Dendritic cell treated with granulocyte-macrophage colony-stimulating factor and Interleukin-4, amounts not matched to agents 40 ng/mL and 50 ng/mL, for 4 days (primary cell): ENCODE measurements around the gene LIAS.
A peak's percentile ranks its signal among the peaks of the same experiment; 100 is the strongest.

Experiments
- H3K27ac Mint-ChIP-seq: one replicate; pipeline ENCODE4 v1.8.0; 2022; ENCODE audit warnings: mild to moderate bottlenecking, mixed read lengths
- H3K27me3 Mint-ChIP-seq: one replicate; pipeline ENCODE4 v1.8.0; 2022; ENCODE audit warnings: mild to moderate bottlenecking, mixed read lengths
- H3K36me3 Mint-ChIP-seq: one replicate; pipeline ENCODE4 v1.8.0; 2022; ENCODE audit warnings: low read depth, mixed read lengths
- H3K4me1 Mint-ChIP-seq: one replicate; pipeline ENCODE4 v1.8.0; 2022; ENCODE audit warnings: low read depth, mixed read lengths
- H3K4me3 Mint-ChIP-seq: one replicate; pipeline ENCODE4 v1.8.0; 2022; ENCODE audit warnings: mild to moderate bottlenecking, moderate library complexity, mixed read lengths
- H3K9me3 Mint-ChIP-seq: one replicate; pipeline ENCODE4 v1.8.0; 2022; ENCODE audit warnings: mixed read lengths
- intact Hi-C: fragments of 100-400 bp; cut with micrococcal nuclease; formaldehyde crosslinking; loops from one replicate; pipeline ENCODE4 v1.15.0; 2022

LIAS gene

DNA sequence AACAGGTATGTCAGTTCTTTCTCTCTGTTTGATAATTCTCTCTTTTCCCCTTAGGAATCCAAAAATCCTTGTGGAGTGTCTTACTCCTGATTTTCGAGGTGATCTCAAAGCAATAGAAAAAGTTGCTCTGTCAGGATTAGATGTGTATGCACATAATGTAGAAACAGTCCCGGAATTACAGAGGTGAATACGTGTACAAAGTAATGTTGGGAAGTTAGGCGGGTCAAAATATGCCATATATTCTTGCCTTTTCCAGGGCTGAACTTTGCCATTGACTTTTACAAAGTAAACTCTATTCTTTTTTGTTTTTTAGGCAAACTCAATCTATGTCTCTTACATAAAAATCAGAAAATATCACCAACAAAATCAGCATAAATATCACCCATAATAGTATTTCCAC, 8.6 kb downstream of the LIAS start:
- intact Hi-C loops = no loop called here
- Mint-ChIP-seq H3K4me1 (peaks cover 6% of the 10 kb centered on the region), H3K27ac (no peak overlapping the region)

DNA sequence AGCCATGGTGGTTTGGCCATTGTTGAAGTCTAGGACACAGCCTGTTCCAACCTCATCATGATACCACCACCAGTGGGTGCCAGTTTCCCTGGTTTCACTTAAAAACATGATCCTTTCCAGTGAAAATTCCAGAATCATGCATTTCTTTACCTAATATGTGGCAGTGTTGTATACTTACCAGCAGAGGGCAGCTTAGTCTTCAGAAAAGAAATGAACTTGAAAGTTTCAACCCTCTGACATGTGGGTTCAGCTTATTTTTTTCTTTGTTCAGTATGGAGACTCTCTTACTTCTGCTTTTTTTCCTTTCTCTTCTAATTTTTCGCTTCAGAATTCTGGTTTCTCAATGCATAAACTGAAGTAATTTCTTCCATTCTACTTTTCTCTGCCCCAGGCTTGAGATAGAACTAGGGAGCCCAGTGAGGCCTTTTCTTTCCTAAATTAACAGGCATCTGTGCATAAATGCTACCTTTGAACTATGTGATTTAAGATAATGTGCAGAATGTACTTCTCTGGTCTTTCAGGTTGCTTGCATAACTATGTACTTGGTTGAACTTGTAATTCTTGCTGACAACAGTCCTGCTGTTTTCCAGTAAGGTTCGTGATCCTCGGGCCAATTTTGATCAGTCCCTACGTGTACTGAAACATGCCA, 10.7 kb downstream of the LIAS start:
- no peaks in the 10 kb centered on the region for H3K27me3 Mint-ChIP-seq
- H3K36me3 Mint-ChIP-seq = peaks cover 48% of the 10 kb centered on the region
- H3K4me3 Mint-ChIP-seq = peak overlapping the region; percentile 60
- H3K27ac Mint-ChIP-seq = peak overlapping the region; percentile 87
- peaks cover 6% of the 10 kb centered on the region for H3K4me1 Mint-ChIP-seq
- H3K9me3 Mint-ChIP-seq = no peaks in the 10 kb centered on the region
- intact Hi-C loops = loop anchor here (1.0 to 2.0 kb wide), 2 partner anchors 191 to 507 kb away; no protein-coding TSS in a partner anchor

More for the DNA sequence above, 8.6 kb downstream of the LIAS start:
- peaks cover 58% of the 10 kb centered on the region for H3K36me3 Mint-ChIP-seq
- no peaks in the 10 kb centered on the region for H3K9me3 Mint-ChIP-seq
- H3K4me3 Mint-ChIP-seq = no peak overlapping the region
- H3K27me3 Mint-ChIP-seq = no peaks in the 10 kb centered on the region

DNA sequence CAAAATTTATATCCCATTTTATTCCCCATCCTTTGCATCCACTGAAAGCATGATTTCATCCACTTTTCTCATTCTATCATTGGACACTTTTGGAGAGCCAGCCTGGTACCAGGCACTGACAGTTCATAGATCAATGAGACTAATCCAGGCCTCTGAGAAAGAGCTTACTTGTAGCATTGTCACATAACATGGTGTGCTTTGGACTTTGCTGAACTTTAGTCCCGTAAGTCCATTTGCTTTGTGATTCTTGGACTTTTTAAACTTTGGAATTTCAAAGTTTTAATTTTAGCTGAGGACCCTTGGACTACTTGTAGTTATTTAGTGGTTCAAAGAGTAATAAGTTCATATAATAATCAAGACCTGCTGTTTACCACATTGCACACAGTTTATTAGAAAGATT, 11.5 kb downstream of the LIAS start:
- intact Hi-C loops = no loop called here
- Mint-ChIP-seq H3K27me3 (no peaks in the 10 kb centered on the region), H3K36me3 (peaks cover 40% of the 10 kb centered on the region)

DNA sequence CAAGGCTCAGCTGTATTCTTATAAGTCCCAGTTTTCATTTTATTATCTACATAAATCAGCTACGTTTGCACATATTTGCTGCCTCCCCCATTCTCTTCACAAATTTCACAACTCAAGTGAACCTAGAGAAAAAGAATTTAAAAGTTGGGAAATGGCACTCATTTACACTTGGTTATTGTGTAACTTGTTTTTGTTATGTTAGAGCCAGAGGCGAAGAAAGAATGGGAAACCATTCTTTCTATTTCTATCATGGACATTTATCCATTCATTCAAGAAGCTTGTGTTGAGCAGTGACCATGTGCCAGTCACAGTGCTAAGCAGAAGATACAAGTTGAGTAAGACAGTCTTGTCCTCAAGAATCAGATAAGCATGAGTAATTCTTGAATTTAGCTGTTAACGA, 13.5 kb downstream of the LIAS start:
- intact Hi-C loops = no loop called here
- Mint-ChIP-seq H3K27me3 (no peaks in the 10 kb centered on the region), H3K36me3 (peaks cover 46% of the 10 kb centered on the region), H3K9me3 (no peaks in the 10 kb centered on the region), H3K4me3 (no peak overlapping the region), H3K27ac (no peak overlapping the region), H3K4me1 (peaks cover 6% of the 10 kb centered on the region)

More for the DNA sequence above, 11.5 kb downstream of the LIAS start:
- no peak overlapping the region for H3K27ac Mint-ChIP-seq
- no peaks in the 10 kb centered on the region for H3K9me3 Mint-ChIP-seq
- no peak overlapping the region for H3K4me3 Mint-ChIP-seq
- H3K4me1 Mint-ChIP-seq = peaks cover 6% of the 10 kb centered on the region

DNA sequence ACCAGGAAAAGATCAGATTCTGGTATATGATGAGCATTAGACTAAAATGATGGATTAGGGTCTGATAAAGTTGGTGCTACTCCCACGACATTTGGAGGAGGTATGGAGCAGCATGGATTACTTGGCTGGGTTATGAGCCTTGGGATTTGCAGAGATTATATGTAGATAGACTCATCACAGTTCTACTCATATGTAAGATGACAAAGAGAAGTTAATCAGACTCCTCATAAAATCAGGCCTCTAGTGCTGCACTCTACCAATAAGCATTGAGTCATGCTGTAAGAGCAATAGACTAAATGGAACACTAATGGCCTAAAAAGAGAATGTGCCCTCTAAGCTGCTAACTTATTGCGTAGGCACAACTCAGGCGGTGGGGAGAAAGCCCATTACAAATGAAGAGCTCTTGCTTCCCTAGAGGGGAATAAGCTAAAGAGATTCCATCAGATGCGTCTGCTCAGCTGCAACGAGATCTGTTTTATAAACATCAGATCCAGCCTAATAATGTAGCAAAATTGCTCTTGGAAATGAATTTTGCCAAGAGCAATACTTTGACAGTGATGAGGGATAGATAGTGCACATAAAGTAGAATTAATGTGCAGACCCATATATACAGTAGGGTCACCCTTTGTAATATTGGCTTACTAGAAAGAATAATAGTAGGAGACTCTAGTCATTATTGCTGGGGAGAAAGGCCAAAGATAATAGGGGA, 17.5 kb downstream of the LIAS start:
- H3K9me3 Mint-ChIP-seq = no peaks in the 10 kb centered on the region
- intact Hi-C loops = no loop called here

DNA sequence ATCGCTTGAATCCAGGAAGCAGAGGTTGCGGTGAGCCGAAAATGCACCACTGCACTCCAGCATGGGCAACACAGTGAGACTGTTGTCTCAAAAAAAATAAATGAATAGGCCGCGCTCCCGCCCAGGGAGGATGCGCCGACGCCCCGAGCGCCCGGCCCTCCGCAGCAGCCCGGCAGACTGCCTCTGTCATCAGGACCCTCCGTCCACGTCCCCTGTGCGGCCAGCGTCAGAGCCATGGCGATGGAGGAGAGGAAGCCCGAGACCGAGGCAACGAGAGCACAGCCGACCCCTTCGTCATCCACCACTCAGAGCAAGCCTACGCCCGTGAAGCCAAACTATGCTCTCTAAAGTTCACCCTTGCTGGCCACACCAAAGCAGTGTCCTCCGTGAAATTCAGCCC, 21.4 kb downstream of the LIAS start:
- H3K9me3 Mint-ChIP-seq = no peaks in the 10 kb centered on the region
- H3K36me3 Mint-ChIP-seq = peaks cover 24% of the 10 kb centered on the region
- H3K27me3 Mint-ChIP-seq = no peaks in the 10 kb centered on the region
- peaks cover 26% of the 10 kb centered on the region for H3K4me1 Mint-ChIP-seq
- H3K4me3 Mint-ChIP-seq = no peak overlapping the region
- intact Hi-C loops = no loop called here
- H3K27ac Mint-ChIP-seq = peak overlapping the region; percentile 91

More for the DNA sequence above, 17.5 kb downstream of the LIAS start:
- Mint-ChIP-seq H3K36me3 (peaks cover 42% of the 10 kb centered on the region), H3K4me1 (peaks cover 12% of the 10 kb centered on the region), H3K27ac (no peak overlapping the region), H3K27me3 (no peaks in the 10 kb centered on the region), H3K4me3 (no peak overlapping the region)

DNA sequence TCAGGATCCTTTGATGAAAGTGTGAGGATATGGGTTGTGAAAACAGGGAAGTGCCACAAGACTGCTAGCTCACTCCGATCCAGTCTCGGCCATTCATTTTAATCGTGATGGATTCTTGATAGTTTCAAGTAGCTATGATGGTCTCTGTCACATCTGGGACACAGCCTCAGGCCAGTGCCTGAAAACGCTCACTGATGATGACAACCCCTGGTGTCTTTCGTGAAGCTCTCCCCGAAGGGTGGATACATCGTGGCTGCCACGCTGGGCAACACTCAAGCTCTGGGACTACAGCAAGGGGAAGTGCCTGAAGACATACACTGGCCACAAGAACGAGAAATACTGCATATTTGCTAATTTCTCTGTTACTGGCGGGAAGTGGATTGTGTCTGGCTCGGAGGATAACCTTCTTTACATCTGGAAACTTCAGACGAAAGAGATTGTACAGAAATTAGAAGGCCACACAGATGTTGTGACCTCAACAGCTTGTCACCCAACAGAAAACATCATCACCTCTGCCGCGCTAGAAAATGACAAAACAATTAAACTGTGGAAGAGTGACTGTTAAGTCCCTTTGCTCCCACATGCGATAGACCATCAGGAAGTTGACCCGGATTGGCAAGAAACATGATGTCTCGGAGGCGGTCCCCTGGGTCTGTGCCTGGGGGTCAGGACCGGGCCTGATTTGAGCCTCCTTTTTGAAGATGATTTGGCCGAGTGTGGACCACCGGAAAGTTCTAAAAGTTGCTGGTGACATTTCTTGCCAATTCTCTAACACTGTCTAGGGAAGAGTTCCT, 22.2 kb downstream of the LIAS start:
- Mint-ChIP-seq H3K4me3 (peak overlapping the region; percentile 77), H3K36me3 (peaks cover 20% of the 10 kb centered on the region), H3K27ac (peak overlapping the region; percentile 91), H3K27me3 (no peaks in the 10 kb centered on the region), H3K4me1 (peaks cover 34% of the 10 kb centered on the region), H3K9me3 (no peaks in the 10 kb centered on the region)
- intact Hi-C loops = no loop called here

DNA sequence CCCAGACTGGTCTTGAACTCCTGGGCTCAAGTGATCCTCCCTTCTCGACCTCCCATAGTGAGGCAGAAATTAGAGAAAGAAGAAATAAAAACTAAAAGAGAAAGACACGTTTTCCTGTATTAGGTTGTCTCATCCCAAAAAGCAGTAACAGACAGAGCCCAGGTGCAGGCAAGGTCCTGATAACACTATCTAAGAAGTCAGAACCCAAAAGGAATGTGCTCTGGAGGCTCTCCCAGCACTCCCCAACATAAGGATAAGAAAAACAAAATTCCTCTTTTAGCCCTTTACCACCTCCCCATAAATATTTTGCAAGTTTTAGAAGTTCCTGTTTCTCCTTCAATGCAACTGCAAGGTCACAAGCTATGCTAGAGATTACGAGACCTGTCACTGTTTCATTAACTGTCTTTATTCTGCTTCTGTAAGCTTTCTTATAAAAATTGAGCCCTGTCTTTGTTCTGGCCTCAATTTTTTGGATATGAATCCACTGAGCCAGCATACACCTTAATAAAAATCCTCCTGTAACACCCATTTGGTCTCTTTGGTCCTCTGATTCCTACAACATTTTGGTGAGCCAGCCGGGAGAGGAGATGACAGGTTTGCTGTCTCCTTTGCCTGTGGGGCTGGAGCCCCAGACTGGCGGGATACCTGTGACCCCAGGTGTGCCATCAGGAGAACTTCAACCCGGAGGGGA, 25.9 kb downstream of the LIAS start:
- H3K27ac Mint-ChIP-seq = peak overlapping the region; percentile 80
- H3K4me3 Mint-ChIP-seq = no peak overlapping the region
- intact Hi-C loops = no loop called here
- H3K27me3 Mint-ChIP-seq = no peaks in the 10 kb centered on the region
- H3K9me3 Mint-ChIP-seq = no peaks in the 10 kb centered on the region
- H3K4me1 Mint-ChIP-seq = peaks cover 42% of the 10 kb centered on the region
- H3K36me3 Mint-ChIP-seq = no peaks in the 10 kb centered on the region

DNA sequence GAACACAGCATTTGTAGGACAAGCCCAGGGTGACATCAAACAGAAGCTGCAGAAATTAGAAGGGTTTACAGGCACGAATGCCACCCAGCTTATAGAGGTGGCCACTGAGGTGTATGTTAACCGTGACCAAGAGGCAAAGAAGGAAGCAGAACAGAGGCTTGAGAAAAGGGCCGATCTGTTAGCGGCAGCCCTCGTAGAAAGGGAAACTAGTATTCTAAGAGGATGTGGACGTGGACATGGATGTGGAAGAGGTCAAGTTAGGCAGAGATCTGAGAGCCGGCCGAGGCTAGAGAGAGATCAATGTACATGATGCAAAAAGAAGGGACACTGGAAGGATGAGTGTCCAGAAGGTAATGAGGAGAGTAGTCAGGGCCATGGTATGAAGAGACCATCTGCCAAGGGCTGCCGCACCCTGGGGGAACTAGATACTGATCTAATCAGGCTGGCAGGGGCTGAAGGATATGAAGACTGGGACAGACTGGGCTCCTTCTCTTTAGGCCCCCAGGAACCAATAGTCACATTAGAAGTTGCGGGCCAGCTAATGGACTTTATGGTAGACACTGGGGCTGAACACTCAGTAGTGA, 27.5 kb downstream of the LIAS start:
- H3K36me3 Mint-ChIP-seq = no peaks in the 10 kb centered on the region
- peak overlapping the region; percentile 60 for H3K27ac Mint-ChIP-seq
- H3K27me3 Mint-ChIP-seq = no peaks in the 10 kb centered on the region
- peak overlapping the region; percentile 20 for H3K4me3 Mint-ChIP-seq
- H3K4me1 Mint-ChIP-seq = peaks cover 30% of the 10 kb centered on the region
- intact Hi-C loops = no loop called here
- H3K9me3 Mint-ChIP-seq = no peaks in the 10 kb centered on the region

DNA sequence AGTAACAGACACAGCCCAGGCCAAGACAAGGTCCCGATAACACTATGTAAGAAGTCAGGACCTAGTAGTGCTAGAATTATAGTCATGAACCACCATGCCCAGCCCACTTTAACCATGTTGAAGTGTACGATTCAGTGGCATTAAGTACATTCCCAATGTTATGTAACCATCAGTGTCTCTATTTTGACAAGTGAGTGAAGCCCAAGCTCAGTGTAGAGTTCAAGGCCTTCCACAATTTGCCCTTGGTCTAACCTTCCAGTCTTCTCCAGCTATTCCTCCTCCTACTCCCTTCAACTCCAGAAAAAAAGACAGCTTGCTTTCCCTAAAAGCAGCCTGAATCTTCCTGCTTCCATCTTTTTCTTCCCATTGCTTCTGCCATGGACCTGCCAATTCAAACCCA, 31.5 kb downstream of the LIAS start:
- no peaks in the 10 kb centered on the region for H3K9me3 Mint-ChIP-seq
- no peak overlapping the region for H3K27ac Mint-ChIP-seq
- no peak overlapping the region for H3K4me3 Mint-ChIP-seq
- no peaks in the 10 kb centered on the region for H3K27me3 Mint-ChIP-seq
- peaks cover 15% of the 10 kb centered on the region for H3K4me1 Mint-ChIP-seq
- no peaks in the 10 kb centered on the region for H3K36me3 Mint-ChIP-seq
- intact Hi-C loops = no loop called here

DNA sequence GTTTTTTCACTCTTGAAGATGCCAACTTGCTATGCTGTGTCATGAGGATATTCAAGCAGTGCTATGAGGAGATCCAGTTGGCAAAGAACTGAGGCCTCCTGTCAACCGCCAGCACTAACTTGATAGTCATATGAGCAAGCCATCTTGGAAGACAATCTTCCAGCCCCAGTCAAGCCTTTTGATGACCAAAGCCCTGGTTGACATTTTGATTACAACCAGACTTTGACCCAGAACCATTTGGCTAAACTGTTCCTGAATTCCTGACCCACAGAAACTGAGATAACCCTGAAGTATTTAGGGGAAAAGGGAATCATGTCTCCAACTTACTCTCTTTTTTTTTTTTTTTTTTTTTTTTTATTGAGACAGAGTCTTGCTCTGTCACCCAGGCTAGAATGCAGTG, 35.5 kb downstream of the LIAS start:
- intact Hi-C loops = no loop called here
- peaks cover 13% of the 10 kb centered on the region for H3K36me3 Mint-ChIP-seq
- no peak overlapping the region for H3K4me3 Mint-ChIP-seq
- H3K4me1 Mint-ChIP-seq = no peaks in the 10 kb centered on the region
- no peak overlapping the region for H3K27ac Mint-ChIP-seq
- no peaks in the 10 kb centered on the region for H3K27me3 Mint-ChIP-seq
- no peaks in the 10 kb centered on the region for H3K9me3 Mint-ChIP-seq

DNA sequence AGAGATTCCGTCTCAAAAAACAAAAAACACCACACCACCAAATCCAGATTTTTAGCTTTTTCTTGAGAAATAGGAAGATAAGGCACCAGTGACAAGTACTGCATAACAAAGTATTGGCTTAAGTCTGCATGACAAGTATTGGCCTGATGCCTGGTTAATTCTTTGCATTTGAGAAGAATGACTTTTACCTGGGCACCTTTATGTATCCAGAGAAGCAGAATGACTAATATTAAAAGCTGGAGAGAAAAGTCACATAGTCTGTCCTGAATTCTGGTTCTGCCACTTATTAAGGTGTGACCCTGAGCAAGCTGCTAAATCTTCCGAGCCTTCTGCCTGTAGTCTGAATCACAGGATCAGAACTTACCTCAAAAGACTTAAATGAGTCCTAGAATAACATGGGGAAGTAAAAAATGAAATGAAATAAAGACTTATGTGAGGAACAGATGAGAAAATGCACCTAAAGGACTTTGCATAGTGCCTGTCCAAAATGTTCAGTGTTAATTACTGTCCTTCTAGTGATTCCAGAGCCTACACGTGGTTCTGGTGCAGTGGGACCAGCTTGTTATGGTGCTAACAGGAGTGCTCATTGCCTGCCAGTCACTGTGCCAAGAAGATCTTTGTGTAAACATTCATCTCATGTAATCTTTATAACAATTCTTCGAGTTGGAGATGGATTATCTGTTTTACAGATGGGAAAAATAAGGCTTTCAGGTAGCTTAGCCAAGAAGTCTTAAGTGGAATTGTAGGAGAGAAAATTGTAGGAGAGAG, 36.8 kb downstream of the LIAS start:
- H3K9me3 Mint-ChIP-seq = no peaks in the 10 kb centered on the region
- peaks cover 26% of the 10 kb centered on the region for H3K36me3 Mint-ChIP-seq
- H3K27ac Mint-ChIP-seq = no peak overlapping the region
- no peaks in the 10 kb centered on the region for H3K4me1 Mint-ChIP-seq
- H3K27me3 Mint-ChIP-seq = no peaks in the 10 kb centered on the region
- no peak overlapping the region for H3K4me3 Mint-ChIP-seq
- intact Hi-C loops = no loop called here
